ENCODE measurements around the gene TOMM34. TPM values are rescaled to one million over a fixed set of nuclear protein-coding genes. Genes with fewer than 3 reads are reported as not detected.

TOMM34 gene
- polyA plus RNA-seq, 1 donor from 2014 or later, result 10.0 TPM

- Histone ChIP-seq H3K27me3 (ENCODE audit: insufficient read depth, low read depth, low read length) (no peaks in the 10 kb centered on the region), H2AFZ (ENCODE audit: low read depth, low read length) (no peak overlapping the region), H3K27ac (ENCODE audit: low read length) (no peak overlapping the region), H3K79me2 (replicated peaks; ENCODE audit: insufficient read depth, low read length) (no peaks in the 10 kb centered on the region), H3F3A (ENCODE audit: insufficient read depth, low read length, poor library complexity, severe bottlenecking) (no peaks in the 10 kb centered on the region), H3K9me2 (ENCODE audit: insufficient read depth, low read length) (no peaks in the 10 kb centered on the region), H4K20me1 (ENCODE audit: insufficient read depth) (no peaks in the 10 kb centered on the region), H3K4me3 (ENCODE audit: low read length) (no peak overlapping the region), H3K4me2 (ENCODE audit: low read length) (no peak overlapping the region), H3K9ac (ENCODE audit: low read length) (no peak overlapping the region), H3K9me3 (ENCODE audit: low read length) (no peaks in the 10 kb centered on the region), H3K36me3 (ENCODE audit: insufficient read depth, low read length) (no peaks in the 10 kb centered on the region)
- TF ChIP-seq TAF1 (IDR thresholded peaks at IDR 0.05; ENCODE audit: low read depth) (no peak), CTCF (IDR thresholded peaks at IDR 0.05; ENCODE audit: poor library complexity, severe bottlenecking) (no peak), RAD21 (conservative IDR thresholded peaks at IDR 0.05) (no peak), EZH2 (IDR thresholded peaks at IDR 0.05; ENCODE audit: borderline replicate concordance, insufficient read depth, low read length, poor library complexity, severe bottlenecking) (no peak), EP300 (conservative IDR thresholded peaks at IDR 0.05; ENCODE audit: poor library complexity, severe bottlenecking) (no peak), POLR2AphosphoS5 (IDR thresholded peaks at IDR 0.05) (no peak), MXI1 (conservative IDR thresholded peaks at IDR 0.05; ENCODE audit: poor library complexity, severe bottlenecking) (no peak), REST (IDR thresholded peaks at IDR 0.05; ENCODE audit: borderline replicate concordance) (no peak), SMC3 (conservative IDR thresholded peaks at IDR 0.05; ENCODE audit: poor library complexity) (no peak)
Measured at GRCh38 chr20:44997668-44998067, 37.5 kb upstream of the TOMM34 start.

- Histone ChIP-seq H3K4me3 (ENCODE audit: low read length) (no peak overlapping the region), H2AFZ (ENCODE audit: low read depth, low read length) (no peak overlapping the region), H3K27me3 (ENCODE audit: insufficient read depth, low read depth, low read length) (no peaks in the 10 kb centered on the region), H3K79me2 (replicated peaks; ENCODE audit: insufficient read depth, low read length) (no peaks in the 10 kb centered on the region), H3K27ac (ENCODE audit: low read length) (no peak overlapping the region), H3K4me2 (ENCODE audit: low read length) (no peak overlapping the region), H3K9ac (ENCODE audit: low read length) (no peak overlapping the region), H3K36me3 (ENCODE audit: insufficient read depth, low read length) (no peaks in the 10 kb centered on the region), H4K20me1 (ENCODE audit: insufficient read depth) (no peaks in the 10 kb centered on the region), H3K9me2 (ENCODE audit: insufficient read depth, low read length) (no peaks in the 10 kb centered on the region), H3F3A (ENCODE audit: insufficient read depth, low read length, poor library complexity, severe bottlenecking) (no peaks in the 10 kb centered on the region), H3K9me3 (ENCODE audit: low read length) (no peaks in the 10 kb centered on the region)
- TF ChIP-seq POLR2AphosphoS5 (IDR thresholded peaks at IDR 0.05) (no peak), CTCF (IDR thresholded peaks at IDR 0.05; ENCODE audit: poor library complexity, severe bottlenecking) (no peak), MXI1 (conservative IDR thresholded peaks at IDR 0.05; ENCODE audit: poor library complexity, severe bottlenecking) (no peak), RAD21 (conservative IDR thresholded peaks at IDR 0.05) (no peak), EP300 (conservative IDR thresholded peaks at IDR 0.05; ENCODE audit: poor library complexity, severe bottlenecking) (no peak), SMC3 (conservative IDR thresholded peaks at IDR 0.05; ENCODE audit: poor library complexity) (no peak), EZH2 (IDR thresholded peaks at IDR 0.05; ENCODE audit: borderline replicate concordance, insufficient read depth, low read length, poor library complexity, severe bottlenecking) (no peak), REST (IDR thresholded peaks at IDR 0.05; ENCODE audit: borderline replicate concordance) (no peak), TAF1 (IDR thresholded peaks at IDR 0.05; ENCODE audit: low read depth) (no peak)
Measured at GRCh38 chr20:44997171-44997570, 37.0 kb upstream of the TOMM34 start.
